ENCODE results near the gene ARID3B. TPM values are rescaled to one million over a fixed set of nuclear protein-coding genes. Genes with fewer than 3 reads are reported as not detected.

The ARID3B gene
- polyA plus RNA-seq, 2 of the 4 experiments (the other 2 are of a cell fraction): 2.3 TPM

GRCh38 chr15:74555192-74555591, 14.2 kb downstream of the ARID3B start (continued):
- no peak for TF ChIP-seq REST (IDR thresholded peaks at IDR 0.05)

DNA sequence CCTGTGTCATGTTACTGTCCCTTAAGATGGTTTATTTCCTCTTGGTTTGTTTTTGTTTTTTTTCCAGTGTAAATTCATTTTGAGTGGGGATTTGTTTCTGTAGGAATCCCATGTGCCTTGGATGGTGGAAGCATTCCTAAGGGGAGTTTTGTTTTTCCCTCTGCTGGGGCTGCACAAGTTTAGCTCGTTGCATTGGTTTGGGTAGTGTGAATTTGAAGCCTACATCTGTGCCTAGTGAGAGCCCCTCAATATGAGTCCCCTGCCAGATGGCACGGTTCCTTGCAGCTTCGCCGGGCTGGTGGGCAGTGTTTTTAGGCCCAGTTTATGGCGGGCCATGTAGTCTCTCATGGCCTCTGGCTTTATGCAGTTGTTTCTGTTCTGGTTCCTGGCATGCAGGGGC, 17.7 kb downstream of the ARID3B start:
- DNase-seq (ENCODE audit: low read depth in 1 of 2, low spot score in 1 of 2): no peak
- WGBS (ENCODE audit: missing lambda C conversion rate): 90% methylated on average over 5 of the region's 5 CpGs
- Histone ChIP-seq H3K9me3 (no peaks in the 10 kb centered on the region), H3K4me2 (no peak overlapping the region), H3K4me3 (no peak overlapping the region), H3K4me1 (no peaks in the 10 kb centered on the region), H3K27ac (no peak overlapping the region)
- ATAC-seq: no peak
- ChIA-PET POLR2A (no interaction called here), CTCF (interaction anchor here (1.1 kb wide), 1 partner anchor 19 kb away, joined by 3 read pairs; no protein-coding TSS in a partner anchor)
- TF ChIP-seq HMGXB4 (CRISPR knock-in tag; IDR thresholded peaks at IDR 0.05; ENCODE audit: borderline replicate concordance) (no peak), HOXB13 (CRISPR knock-in tag; IDR thresholded peaks at IDR 0.05; ENCODE audit: low read depth) (no peak), EP300 (IDR thresholded peaks at IDR 0.05) (no peak), ZFP36 (IDR thresholded peaks at IDR 0.05; ENCODE audit: borderline replicate concordance, partially characterized antibody) (no peak), TFCP2L1 (CRISPR knock-in tag; IDR thresholded peaks at IDR 0.05) (no peak), POLR2A (IDR thresholded peaks at IDR 0.05; ENCODE audit: low read length) (no peak), BCL3 (IDR thresholded peaks at IDR 0.05) (no peak), TP53 (CRISPR knock-in tag; IDR thresholded peaks at IDR 0.05) (no peak), RAD21 (conservative IDR thresholded peaks at IDR 0.05 in 1 of 2, IDR thresholded peaks at IDR 0.05 in 1 of 2) (no peak), EHF (CRISPR knock-in tag; IDR thresholded peaks at IDR 0.05) (no peak), HOXA7 (CRISPR knock-in tag; IDR thresholded peaks at IDR 0.05) (no peak), KDM1A (IDR thresholded peaks at IDR 0.05; ENCODE audit: low read depth) (no peak), MYC (IDR thresholded peaks at IDR 0.05; ENCODE audit: borderline replicate concordance, low read length) (no peak), MAZ (IDR thresholded peaks at IDR 0.05; ENCODE audit: borderline replicate concordance, low read depth, low read length) (no peak), NPAS2 (CRISPR knock-in tag; IDR thresholded peaks at IDR 0.05; ENCODE audit: borderline replicate concordance) (no peak), CEBPB (IDR thresholded peaks at IDR 0.05) (no peak)
- TF ChIP-seq, protein P1, sequence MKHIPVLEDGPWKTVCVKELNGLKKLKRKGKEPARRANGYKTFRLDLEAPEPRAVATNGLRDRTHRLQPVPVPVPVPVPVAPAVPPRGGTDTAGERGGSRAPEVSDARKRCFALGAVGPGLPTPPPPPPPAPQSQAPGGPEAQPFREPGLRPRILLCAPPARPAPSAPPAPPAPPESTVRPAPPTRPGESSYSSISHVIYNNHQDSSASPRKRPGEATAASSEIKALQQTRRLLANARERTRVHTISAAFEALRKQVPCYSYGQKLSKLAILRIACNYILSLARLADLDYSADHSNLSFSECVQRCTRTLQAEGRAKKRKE (CRISPR knock-in tag; IDR thresholded peaks at IDR 0.05; ENCODE audit: low read depth): no peak
- TF ChIP-seq, protein P2, sequence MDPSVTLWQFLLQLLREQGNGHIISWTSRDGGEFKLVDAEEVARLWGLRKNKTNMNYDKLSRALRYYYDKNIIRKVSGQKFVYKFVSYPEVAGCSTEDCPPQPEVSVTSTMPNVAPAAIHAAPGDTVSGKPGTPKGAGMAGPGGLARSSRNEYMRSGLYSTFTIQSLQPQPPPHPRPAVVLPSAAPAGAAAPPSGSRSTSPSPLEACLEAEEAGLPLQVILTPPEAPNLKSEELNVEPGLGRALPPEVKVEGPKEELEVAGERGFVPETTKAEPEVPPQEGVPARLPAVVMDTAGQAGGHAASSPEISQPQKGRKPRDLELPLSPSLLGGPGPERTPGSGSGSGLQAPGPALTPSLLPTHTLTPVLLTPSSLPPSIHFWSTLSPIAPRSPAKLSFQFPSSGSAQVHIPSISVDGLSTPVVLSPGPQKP (IDR thresholded peaks at IDR 0.05; ENCODE audit: low read depth, low read length): no peak
- TF ChIP-seq, protein P3, sequence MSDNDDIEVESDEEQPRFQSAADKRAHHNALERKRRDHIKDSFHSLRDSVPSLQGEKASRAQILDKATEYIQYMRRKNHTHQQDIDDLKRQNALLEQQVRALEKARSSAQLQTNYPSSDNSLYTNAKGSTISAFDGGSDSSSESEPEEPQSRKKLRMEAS (IDR thresholded peaks at IDR 0.05): no peak
- TF ChIP-seq, protein P4, sequence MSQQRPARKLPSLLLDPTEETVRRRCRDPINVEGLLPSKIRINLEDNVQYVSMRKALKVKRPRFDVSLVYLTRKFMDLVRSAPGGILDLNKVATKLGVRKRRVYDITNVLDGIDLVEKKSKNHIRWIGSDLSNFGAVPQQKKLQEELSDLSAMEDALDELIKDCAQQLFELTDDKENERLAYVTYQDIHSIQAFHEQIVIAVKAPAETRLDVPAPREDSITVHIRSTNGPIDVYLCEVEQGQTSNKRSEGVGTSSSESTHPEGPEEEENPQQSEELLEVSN (IDR thresholded peaks at IDR 0.05; ENCODE audit: borderline replicate concordance, low read depth): no peak
- no peak for FAIRE-seq

All from A549 (cell line).